GM12872 (cell line): ENCODE measurements around the gene PLAU.

ENCODE experiments used
- CTCF ChIP-seq: IDR thresholded peaks from 3 replicates; pipeline ENCODE4 v1.5.1; 2011; ENCODE audit warnings: low read depth, mild to moderate bottlenecking, low read length, moderate library complexity; ENCODE audit not compliant: insufficient read depth

PLAU gene

DNA sequence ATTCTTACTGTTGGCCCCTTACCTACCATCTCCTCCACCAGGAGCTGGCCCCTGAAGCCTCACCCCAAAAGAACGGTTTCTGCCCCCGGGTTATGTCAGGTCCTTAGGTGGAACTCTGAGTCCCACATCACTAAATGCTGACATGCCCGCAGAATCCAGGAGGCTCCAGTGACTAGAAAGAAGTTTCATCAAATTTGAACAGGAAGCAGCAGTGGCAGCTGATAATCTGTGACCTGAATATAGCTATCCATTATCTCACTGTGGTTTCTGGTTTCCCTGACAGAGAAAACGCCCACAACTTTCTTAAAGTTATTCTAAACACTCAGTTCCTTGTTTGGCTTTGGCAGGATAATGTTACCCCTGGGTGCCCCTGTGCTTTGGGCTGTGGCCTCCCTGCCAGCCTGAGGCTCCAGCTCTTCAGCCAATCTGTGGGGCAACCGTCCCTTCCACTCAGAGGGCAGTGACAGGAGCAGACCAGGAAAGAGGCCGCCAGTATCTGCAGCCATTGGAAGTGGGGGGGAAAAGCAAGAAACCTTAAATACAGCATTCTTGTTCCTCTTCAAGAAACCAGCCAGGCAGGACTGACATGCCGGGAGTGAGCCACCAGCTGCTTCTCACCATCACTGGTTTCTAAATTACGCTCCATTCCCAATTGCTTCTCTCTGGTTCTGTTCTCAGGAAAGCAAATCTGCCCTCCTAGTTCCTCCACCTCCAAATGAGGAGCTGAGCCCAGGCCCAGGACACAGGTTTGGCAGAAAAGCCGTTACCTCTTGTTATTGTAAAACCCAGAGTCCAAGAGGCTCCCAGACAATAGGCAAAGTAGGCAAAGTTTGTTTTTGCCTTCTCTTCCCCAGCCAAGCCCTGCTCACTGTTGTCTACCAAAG lies 45.8 kb downstream of the PLAU start:
- no peak for TF ChIP-seq CTCF

- no peak for TF ChIP-seq CTCF
Observed at GRCh38 chr10:73959484-73960243, 48.7 kb downstream of the PLAU start.

GRCh38 chr10:73962386-73962785 lies 51.5 kb downstream of the PLAU start:
- TF ChIP-seq CTCF, result no peak

- TF ChIP-seq CTCF, result no peak
Observed at GRCh38 chr10:73964743-73965142, 53.8 kb downstream of the PLAU start.

- no peak for TF ChIP-seq CTCF
Observed at GRCh38 chr10:73965890-73966768, 55.2 kb downstream of the PLAU start.

DNA sequence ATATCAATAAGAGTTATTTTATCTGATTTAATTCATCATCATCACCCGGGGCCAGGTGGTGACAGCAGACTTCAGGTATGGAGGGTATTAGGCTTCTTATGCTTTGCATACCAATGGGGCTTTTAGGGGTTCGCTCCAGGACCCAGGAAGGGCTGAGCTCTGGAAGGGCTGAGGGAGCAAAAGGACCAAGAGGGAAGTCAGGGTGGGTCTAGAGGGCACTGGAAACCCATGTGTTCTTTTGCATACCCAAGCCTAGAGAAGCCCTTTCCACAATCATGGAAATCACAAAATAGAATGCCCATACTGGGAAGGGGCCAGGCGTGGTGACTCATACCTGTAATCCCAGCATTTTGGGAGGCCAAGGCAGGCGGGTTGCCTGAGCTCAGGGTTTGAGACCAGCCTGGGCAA lies 56.1 kb downstream of the PLAU start:
- no peak for TF ChIP-seq CTCF
